HPDE6-E6E7 (cell line): ENCODE data around the gene ROR2.
"Not testable (repeated sequence)": the region's sequence is repeated elsewhere in the genome, so short reads cannot be mapped to it uniquely, and the experiment has no call there.

Source experiments
- DNase-seq: peaks from one replicate; pipeline ENCODE4 v3.0.0; 2011; ENCODE audit warnings: missing footprints; ENCODE audit errors: extremely low spot score

ROR2 gene

DNA sequence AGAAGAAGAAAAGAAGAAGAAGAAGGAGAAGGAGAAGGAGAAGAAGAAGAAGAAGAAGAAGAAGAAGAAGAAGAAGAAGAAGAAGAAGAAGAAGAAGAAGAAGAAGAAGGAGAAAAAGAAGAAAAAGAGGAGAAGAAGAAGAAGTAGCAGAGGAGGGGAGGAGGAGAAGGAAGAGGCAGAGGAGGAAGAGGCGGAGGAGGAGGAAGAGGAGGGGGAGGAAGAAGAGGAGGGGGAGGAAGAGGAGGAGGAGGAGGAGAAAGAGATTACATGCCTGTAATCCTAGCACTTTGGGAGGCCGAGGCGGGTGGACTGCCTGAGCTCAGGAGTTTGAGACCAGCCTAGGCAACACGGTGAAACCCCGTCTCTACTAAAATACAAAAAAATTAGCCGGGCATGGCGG lies 315.2 kb downstream of the ROR2 start:
- not testable (repeated sequence) for DNase-seq

GRCh38 chr9:91629718-91630117 lies 320.3 kb downstream of the ROR2 start:
- DNase-seq = no peak

DNA sequence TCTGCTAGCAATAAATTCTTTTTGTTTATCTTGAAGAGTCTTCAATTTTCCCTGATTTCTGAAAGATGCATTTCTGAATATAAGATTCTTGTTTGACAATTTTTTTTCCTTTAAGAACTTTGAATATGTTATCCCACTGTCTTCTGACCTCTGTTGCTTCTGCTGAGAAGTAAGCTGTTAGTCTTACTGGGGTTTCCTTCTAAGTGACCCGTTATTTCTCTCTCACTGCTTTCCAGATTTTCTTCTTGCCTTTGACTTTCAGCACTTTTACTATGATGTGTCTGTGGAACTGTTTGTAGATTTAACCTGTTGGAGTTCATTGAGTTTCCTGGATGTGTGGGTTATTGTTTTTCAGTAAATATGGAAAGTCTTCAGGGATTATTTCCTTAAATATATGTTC lies 321.1 kb downstream of the ROR2 start:
- DNase-seq = no peak

DNA sequence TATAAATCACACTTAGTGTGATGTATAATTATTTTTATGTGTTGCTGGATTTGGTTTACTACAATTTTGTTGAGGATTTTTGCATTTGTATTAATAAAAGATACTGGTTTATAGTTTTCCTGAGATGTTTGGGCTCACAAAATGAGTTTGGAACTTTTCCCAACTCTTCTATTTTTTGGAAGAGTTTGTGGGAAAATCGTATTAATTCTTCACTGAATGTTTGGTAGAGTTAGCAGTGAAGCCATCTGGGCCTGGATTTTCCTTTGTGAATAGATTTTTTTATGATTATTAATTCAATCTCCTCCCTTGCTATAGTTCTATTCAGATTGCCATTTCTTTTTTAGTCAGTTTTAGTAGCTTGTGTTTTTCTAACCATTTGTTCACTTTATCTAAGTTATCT lies 324.7 kb downstream of the ROR2 start:
- no peak for DNase-seq

- no peak for DNase-seq
Observed at GRCh38 chr9:91623004-91623403, 327.0 kb downstream of the ROR2 start.

- not testable (repeated sequence) for DNase-seq
Observed at GRCh38 chr9:91622121-91622520, 327.9 kb downstream of the ROR2 start.

DNA sequence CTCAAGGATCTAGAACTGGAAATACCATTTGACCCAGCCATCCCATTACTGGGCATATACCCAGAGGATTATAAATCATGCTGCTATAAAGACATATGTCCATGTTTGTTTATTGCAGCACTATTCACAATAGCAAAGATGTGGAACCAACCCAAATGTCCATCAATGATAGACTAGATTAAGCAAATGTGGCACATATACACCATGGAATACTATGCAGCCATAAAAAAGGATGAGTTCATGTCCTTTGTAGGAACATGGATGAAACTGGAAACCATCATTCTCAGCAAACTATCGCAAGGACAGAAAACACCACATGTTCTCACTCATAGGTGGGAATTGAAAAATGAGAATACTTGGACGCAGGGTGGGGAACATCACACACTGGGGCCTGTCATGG lies 336.0 kb downstream of the ROR2 start:
- not testable (repeated sequence) for DNase-seq

DNA sequence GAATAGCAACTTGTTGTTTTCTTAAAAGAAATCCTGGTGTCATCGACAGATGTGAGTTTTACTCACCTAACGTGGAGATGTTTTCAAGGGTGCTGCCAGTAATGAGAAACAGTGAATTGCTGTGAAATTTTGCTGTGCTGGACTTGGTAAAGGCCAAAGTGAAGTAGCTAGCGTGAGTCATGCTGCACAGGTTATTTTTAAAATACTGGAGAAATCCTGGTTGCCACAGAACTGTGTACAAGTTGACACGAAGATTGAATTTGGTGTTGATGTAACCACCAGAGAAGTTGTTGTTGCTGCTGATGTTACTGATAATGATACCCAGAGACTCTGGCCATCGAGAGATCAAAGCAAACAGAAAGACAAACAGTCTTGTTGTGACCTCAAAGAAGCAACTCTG lies 338.4 kb downstream of the ROR2 start:
- DNase-seq = no peak

DNA sequence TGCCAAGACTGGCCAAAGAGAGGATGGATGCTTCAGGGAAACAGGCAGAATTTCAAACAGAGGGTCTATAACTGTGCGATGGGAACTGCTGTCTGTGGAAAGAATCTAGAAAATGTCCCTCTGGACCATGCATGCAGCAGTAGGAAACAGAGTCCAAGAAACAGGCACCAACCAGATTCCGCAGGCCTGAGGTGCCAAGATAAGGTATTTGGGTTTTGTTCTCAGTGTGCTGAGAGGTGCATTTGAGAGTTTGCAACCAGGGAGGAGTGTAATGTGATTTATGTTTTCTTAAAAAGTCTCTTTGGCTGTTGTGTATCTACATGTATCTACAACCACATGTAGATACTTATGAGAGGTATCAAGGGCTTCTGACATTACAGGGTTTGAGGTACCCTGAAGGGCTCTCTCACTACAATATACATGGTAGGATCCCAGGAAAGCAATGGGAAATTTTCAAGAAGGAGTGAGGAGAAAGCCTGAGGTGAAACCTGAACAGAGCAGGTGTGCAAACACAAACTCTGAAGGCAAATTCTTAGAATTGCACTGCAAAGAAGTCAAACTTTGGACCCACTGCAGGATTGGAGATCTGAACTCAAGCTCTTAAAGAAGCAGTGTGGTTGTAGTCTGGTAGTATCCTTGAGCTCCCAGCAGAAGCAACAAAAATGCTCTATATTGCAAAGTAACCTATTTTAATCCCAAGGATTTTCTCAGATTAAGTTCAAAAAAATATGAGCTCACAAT lies 343.6 kb downstream of the ROR2 start:
- no peak for DNase-seq

DNA sequence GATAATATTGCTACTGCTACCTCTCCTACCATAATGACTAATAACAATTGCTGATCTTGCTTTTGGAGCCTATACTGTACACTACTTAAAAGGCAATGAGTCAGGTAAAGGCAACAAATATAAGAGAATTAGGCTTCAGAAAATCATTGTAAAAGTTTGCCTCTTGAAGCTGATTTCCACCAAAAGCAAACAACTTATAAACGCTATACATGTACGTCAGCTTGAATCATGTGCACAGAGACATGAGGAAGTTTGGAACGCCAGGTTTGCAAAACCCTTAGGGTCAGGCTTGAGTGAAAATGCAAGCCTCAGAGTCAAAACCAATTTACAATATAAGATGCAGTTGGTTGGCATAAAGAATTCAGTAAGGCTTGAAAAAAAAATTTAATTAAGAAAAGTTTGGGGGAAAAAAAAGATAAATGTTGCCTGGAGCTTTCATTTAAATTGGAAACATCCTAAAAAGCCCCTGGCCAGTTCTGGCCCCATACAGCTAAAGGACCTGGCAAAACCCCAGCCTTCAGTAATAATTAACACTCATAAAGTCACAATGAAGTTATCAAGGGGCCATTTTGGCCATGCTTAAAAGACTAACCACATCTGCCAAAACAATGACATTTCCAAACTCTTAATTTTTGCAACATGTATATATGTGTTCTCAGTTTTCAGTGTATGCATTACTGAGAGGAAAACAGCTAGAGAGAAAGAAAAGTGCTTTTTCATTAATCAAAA lies 345.4 kb downstream of the ROR2 start:
- no peak for DNase-seq

DNA sequence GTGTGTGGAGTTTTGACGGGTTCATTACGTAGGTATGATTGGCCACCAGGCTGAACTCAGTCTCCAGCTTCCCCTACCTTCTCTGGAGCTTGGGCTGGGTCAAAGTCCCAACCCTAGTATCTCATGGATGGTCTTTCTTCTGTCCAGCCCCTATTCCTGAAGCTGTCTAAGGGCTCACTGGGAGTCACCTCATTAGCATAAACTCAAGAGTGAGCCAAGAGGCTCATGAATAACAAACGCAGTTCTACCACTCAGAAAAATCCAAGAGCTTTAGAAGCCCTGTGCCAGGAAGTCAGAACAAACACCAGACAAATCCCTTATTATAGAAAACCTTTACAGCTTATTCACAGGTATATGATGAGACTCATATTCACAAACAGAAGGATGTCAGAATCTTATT lies 346.1 kb downstream of the ROR2 start:
- no peak for DNase-seq

DNA sequence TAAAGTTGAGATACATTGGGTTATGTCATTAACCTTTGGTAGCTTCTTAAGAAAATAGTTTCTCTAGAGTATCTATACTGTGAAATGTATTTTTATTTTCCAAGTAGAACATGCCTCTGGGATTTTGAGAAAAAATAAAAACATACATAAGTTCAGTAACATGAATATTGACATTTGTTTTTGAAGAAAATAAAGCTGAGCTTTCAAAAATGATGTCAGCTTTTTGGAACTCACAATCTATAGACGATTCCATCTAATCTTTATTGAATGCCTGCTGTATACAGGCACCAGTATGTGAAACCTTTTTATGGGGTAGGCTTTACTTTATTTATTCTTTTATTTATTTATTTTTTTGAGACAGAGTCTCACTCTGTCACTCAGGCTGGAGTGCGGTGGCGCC lies 350.5 kb downstream of the ROR2 start:
- no peak for DNase-seq

DNA sequence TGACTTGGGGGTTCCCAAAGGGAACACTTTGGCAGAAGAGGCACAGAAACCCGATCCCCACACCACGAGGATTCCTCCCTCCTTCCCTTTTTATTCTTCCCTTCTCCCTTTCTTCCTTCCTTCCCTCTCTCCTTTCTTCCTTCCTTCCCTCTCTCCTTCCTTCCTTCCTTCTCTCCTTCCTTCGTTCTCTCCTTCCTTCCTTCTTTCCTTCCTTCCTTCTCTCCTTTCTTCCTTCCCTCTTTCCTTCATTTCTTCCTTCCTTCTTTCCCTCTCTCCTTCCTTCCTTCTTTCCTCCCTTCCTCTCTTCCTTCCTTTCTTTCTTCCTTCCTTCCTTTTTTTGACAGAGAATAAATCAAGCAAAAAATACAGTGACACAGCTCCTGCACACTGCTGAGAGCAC lies 358.4 kb downstream of the ROR2 start:
- no peak for DNase-seq

GRCh38 chr9:91589101-91589553 lies 360.9 kb downstream of the ROR2 start:
- no peak for DNase-seq

- DNase-seq = no peak
Observed at GRCh38 chr9:91586282-91586681, 363.7 kb downstream of the ROR2 start.

GRCh38 chr9:91583966-91584365 lies 366.1 kb downstream of the ROR2 start:
- no peak for DNase-seq

DNA sequence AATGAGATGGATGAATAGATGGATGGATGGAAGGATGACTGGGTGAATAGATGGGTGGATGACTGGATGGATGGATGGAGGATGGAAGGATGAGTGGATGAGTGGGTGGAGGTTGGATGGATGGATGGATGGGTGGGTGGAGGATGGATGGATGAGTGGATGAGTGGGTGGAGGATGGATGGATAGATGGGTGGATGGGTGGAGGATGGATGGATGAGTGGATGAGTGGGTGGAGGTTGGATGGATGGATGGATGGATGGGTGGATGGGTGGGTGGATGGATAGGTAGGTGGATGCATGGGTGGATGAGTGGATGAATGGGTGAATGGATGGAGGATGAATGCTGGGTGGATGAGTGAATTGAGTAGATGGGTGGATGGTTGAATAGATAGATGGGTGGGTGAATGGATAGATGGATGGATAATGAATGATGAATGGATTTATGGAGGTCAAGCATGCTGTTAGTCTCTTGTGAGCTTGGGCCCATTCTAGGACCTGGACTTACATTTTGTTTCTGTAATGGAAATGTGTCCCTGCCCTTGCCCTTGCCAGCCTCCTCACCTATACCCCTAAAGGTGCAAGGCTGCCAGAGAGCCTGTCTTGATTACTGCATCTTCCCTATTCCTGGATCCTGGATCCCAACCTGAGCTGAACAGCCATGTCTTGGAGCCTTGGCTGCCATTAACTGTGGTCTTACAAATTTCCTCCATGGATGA lies 366.7 kb downstream of the ROR2 start:
- no peak for DNase-seq

DNA sequence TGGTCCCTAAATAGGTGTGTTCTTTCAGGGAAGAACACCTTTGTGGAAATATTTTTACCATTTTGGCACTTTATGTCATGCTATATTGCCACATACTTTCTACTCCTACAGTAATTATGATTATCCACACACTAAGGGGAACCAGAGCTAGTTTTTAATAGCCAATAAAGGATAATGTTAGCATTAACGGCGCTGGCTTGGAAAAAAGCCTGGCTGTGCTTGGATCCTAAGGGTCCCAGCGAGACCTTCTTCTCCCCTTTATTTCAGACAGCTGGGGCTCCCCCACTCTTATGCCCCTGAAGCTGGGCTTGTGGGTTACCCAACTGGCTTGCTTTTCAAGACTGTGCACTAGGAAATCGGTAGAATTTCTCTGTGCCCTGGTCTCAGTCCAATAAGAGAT lies 367.8 kb downstream of the ROR2 start:
- no peak for DNase-seq

DNA sequence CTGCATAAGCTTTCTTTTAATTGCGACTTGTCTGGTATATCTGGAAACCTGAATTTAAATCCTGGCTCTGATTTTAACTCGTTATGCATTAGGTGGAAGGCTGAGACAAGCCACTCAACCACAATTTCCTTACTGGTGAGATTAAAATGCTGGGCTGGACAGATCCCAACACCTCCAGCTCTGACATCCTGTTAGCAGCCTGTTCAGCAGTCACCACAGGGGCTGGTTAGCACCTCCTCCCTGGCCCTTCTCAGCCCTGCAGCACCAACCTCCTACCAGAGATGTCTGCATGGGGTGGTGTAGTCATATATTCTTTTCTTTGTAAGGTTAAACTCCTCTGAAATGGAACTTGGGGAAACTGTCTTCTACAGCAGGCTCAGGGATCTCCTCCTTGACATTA lies 369.9 kb downstream of the ROR2 start:
- DNase-seq = no peak

DNA sequence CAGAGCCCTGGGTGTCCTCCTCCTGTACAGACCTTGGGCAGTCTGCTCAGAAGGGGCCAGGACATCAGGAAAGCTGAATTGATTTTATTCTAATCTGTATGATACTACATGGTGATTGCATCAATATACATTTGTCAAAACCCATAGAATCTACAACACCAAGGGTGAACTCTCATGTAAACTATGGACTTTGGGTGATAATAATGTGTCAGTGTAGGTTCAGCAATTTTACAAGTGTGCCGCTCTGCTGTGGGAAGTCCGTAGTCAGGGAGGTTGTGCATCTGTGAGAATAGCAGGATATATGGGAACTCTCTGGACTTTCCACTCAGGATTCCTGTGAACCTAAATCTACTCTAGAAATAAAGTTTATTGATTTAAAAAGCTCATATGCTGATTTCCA lies 371.1 kb downstream of the ROR2 start:
- DNase-seq = no peak

DNA sequence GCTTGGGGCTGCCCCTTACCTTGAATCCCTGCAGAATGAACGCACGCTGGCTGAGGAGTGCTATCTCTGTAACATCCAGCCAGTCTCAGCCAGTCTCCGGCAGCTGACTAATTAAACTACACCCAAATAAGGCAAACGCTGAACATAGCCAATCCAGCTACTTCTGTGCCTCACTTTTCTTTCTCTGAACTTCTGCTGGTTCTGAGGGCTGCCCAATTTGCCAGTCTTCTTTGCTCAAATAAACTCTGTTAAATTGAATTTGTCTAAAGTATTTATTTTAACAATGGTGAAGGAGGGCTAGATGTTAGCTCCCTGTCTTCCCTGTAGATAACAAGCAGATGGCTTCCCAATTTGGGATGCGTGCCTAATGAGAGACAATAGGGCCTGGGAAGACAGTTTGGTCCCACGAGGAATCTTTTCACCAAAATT lies 372.4 kb downstream of the ROR2 start:
- DNase-seq = no peak

DNA sequence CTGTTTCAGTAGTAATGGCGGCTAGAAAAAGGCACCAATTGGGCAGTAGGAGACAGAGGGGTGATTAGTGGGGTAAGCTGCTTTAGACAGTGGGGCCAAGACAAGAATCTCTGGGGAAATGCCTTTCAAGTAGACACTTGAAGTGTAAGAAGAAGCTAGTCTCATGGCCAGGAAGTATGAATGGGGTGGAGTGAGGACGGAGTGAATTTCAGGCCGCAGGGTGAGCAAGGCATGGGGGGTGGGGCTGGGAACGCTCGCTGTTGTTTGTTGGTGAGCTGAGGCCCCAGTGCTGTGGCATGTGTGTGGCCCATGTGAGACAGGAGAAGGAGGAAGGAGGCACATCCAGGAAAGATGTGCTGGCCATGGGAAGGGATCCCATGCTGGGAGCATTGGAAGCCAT lies 377.2 kb downstream of the ROR2 start:
- DNase-seq = no peak

- peak; percentile 58 for DNase-seq
Observed at GRCh38 chr9:91572044-91572443, 378.0 kb downstream of the ROR2 start.
